ENCODE data around the gene TM7SF2. TPM values are rescaled to one million over a fixed set of nuclear protein-coding genes. Genes with fewer than 3 reads are reported as not detected.
A peak's percentile ranks its signal among the peaks of the same experiment; 100 is the strongest.

Gene TM7SF2
- total and polyA plus RNA-seq, 7 experiments from 2014 or later, result 15.0 to 37.8 (median 22.6) TPM

- ATAC-seq, result peak; percentile 94
These were observed 39.0 kb downstream of the TM7SF2 start for GRCh38 chr11:65150509-65151299.

GRCh38 chr11:65151331-65151899, 39.7 kb downstream of the TM7SF2 start:
- Histone ChIP-seq H3K27me3 (ENCODE audit: control insufficient read depth in 2 of 2, insufficient read depth in 2 of 2, low read length in 2 of 2) (no peaks in the 10 kb centered on the region), H3K4me3 (ENCODE audit: low read length) (no peak overlapping the region), H3K27ac (ENCODE audit: low read depth, low read length) (no peak overlapping the region), H3K4me1 (ENCODE audit: control insufficient read depth in 2 of 2, insufficient read depth in 2 of 2, low read length in 2 of 2) (no peaks in the 10 kb centered on the region), H3K36me3 (ENCODE audit: control insufficient read depth in 2 of 3, insufficient read depth in 3 of 3, low read length in 3 of 3) (no peaks in the 10 kb centered on the region), H3K9me3 (ENCODE audit: control insufficient read depth in 2 of 3, low read length in 3 of 3) (no peaks in the 10 kb centered on the region)
- Mint-ChIP-seq H3K36me3 (peaks cover 0 to 3% (median 0%) of the 10 kb centered on the region in 5 donors), H3K27me3 (peaks cover 0 to 4% (median 0%) of the 10 kb centered on the region in 5 donors), H3K4me3 (no peak overlapping the region), H3K9me3 (peaks cover 0 to 1% (median 0%) of the 10 kb centered on the region in 11 donors), H3K27ac (peak overlapping the region in 1 of 9 donors; percentile 53), H3K4me1 (peaks cover 0 to 12% (median 0%) of the 10 kb centered on the region in 7 donors)
- ChIA-PET POLR2A (no interaction called here), CTCF (no interaction called here)
- no peak for DNase-seq
- intact Hi-C loops (cut with micrococcal nuclease), result no loop called here
- no peak for ATAC-seq

More at GRCh38 chr11:65150509-65151299, 39.0 kb downstream of the TM7SF2 start:
- no peak for DNase-seq
- intact Hi-C loops (cut with micrococcal nuclease), result no loop called here
- no peaks in the 10 kb centered on the region for H3K4me1 ChIP-seq (ENCODE audit: control insufficient read depth in 2 of 2, insufficient read depth in 2 of 2, low read length in 2 of 2)
- H3K9me3 ChIP-seq (ENCODE audit: control insufficient read depth in 2 of 3, low read length in 3 of 3), result no peaks in the 10 kb centered on the region
- H3K4me1 Mint-ChIP-seq, result peaks cover 0 to 12% (median 0%) of the 10 kb centered on the region in 7 donors
- no peaks in the 10 kb centered on the region for H3K27me3 ChIP-seq (ENCODE audit: control insufficient read depth in 2 of 2, insufficient read depth in 2 of 2, low read length in 2 of 2)
- ChIA-PET CTCF (no interaction called here), POLR2A (no interaction called here)
- peaks cover 0 to 3% (median 0%) of the 10 kb centered on the region in 5 donors for H3K36me3 Mint-ChIP-seq
- no peak overlapping the region for H3K4me3 Mint-ChIP-seq
- no peak overlapping the region for H3K27ac ChIP-seq (ENCODE audit: low read depth, low read length)
- no peak overlapping the region for H3K4me3 ChIP-seq (ENCODE audit: low read length)
- H3K27me3 Mint-ChIP-seq, result peaks cover 0 to 5% (median 0%) of the 10 kb centered on the region in 5 donors
- H3K36me3 ChIP-seq (ENCODE audit: control insufficient read depth in 2 of 3, insufficient read depth in 3 of 3, low read length in 3 of 3), result no peaks in the 10 kb centered on the region
- H3K27ac Mint-ChIP-seq, result no peak overlapping the region
- peaks cover 0 to 1% (median 0%) of the 10 kb centered on the region in 11 donors for H3K9me3 Mint-ChIP-seq

- Histone ChIP-seq H3K27ac (ENCODE audit: low read depth, low read length) (no peak overlapping the region), H3K4me3 (ENCODE audit: low read length) (no peak overlapping the region), H3K27me3 (ENCODE audit: control insufficient read depth in 2 of 2, insufficient read depth in 2 of 2, low read length in 2 of 2) (no peaks in the 10 kb centered on the region), H3K4me1 (ENCODE audit: control insufficient read depth in 2 of 2, insufficient read depth in 2 of 2, low read length in 2 of 2) (no peaks in the 10 kb centered on the region), H3K36me3 (ENCODE audit: control insufficient read depth in 2 of 3, insufficient read depth in 3 of 3, low read length in 3 of 3) (no peaks in the 10 kb centered on the region), H3K9me3 (ENCODE audit: control insufficient read depth in 2 of 3, low read length in 3 of 3) (no peaks in the 10 kb centered on the region)
- H3K4me3 Mint-ChIP-seq, result no peak overlapping the region
- ChIA-PET POLR2A (interaction anchor here (0.8 kb wide), 1 partner anchor 17 kb away, joined by 3 read pairs; no protein-coding TSS in a partner anchor), CTCF (no interaction called here)
- peaks cover 0 to 4% (median 0%) of the 10 kb centered on the region in 5 donors for H3K27me3 Mint-ChIP-seq
- peaks cover 0 to 3% (median 0%) of the 10 kb centered on the region in 5 donors for H3K36me3 Mint-ChIP-seq
- DNase-seq (no peak), ATAC-seq (no peak)
- H3K4me1 Mint-ChIP-seq, result peaks cover 0 to 12% (median 0%) of the 10 kb centered on the region in 7 donors
- intact Hi-C loops (cut with micrococcal nuclease), result no loop called here
- H3K27ac Mint-ChIP-seq, result no peak overlapping the region
- peaks cover 0 to 1% (median 0%) of the 10 kb centered on the region in 11 donors for H3K9me3 Mint-ChIP-seq
These were observed 40.5 kb downstream of the TM7SF2 start for GRCh38 chr11:65152122-65152521.

- Mint-ChIP-seq H3K9me3 (no peaks in the 10 kb centered on the region), H3K4me3 (no peak overlapping the region), H3K27ac (no peak overlapping the region), H3K27me3 (peaks cover 0 to 13% (median 0%) of the 10 kb centered on the region in 5 donors), H3K4me1 (peaks cover 0 to 12% (median 0%) of the 10 kb centered on the region in 7 donors), H3K36me3 (no peaks in the 10 kb centered on the region)
- ChIA-PET CTCF (no interaction called here), POLR2A (no interaction called here)
- H3K27ac ChIP-seq (ENCODE audit: low read depth, low read length), result no peak overlapping the region
- intact Hi-C loops (cut with micrococcal nuclease), result no loop called here
- H3K9me3 ChIP-seq (ENCODE audit: control insufficient read depth in 2 of 3, low read length in 3 of 3), result no peaks in the 10 kb centered on the region
- DNase-seq (no peak), ATAC-seq (no peak)
- no peaks in the 10 kb centered on the region for H3K27me3 ChIP-seq (ENCODE audit: control insufficient read depth in 2 of 2, insufficient read depth in 2 of 2, low read length in 2 of 2)
- H3K4me1 ChIP-seq (ENCODE audit: control insufficient read depth in 2 of 2, insufficient read depth in 2 of 2, low read length in 2 of 2), result no peaks in the 10 kb centered on the region
- no peaks in the 10 kb centered on the region for H3K36me3 ChIP-seq (ENCODE audit: control insufficient read depth in 2 of 3, insufficient read depth in 3 of 3, low read length in 3 of 3)
- H3K4me3 ChIP-seq (ENCODE audit: low read length), result no peak overlapping the region
These were observed 44.6 kb downstream of the TM7SF2 start for GRCh38 chr11:65156256-65156655.

GRCh38 chr11:65156926-65157325, 45.3 kb downstream of the TM7SF2 start:
- no peaks in the 10 kb centered on the region for H3K27me3 ChIP-seq (ENCODE audit: control insufficient read depth in 2 of 2, insufficient read depth in 2 of 2, low read length in 2 of 2)
- Mint-ChIP-seq H3K4me3 (no peak overlapping the region), H3K9me3 (no peaks in the 10 kb centered on the region), H3K4me1 (peaks cover 0 to 9% (median 0%) of the 10 kb centered on the region in 7 donors), H3K36me3 (no peaks in the 10 kb centered on the region), H3K27me3 (peaks cover 0 to 13% (median 0%) of the 10 kb centered on the region in 5 donors), H3K27ac (peak overlapping the region in 1 of 9 donors; percentile 74)
- H3K36me3 ChIP-seq (ENCODE audit: control insufficient read depth in 2 of 3, insufficient read depth in 3 of 3, low read length in 3 of 3), result no peaks in the 10 kb centered on the region
- ChIA-PET CTCF (no interaction called here), POLR2A (interaction anchor here (0.6 kb wide), 1 partner anchor 38 kb away, joined by 5 read pairs; no protein-coding TSS in a partner anchor)
- intact Hi-C loops (cut with micrococcal nuclease), result no loop called here
- DNase-seq, result no peak
- no peaks in the 10 kb centered on the region for H3K4me1 ChIP-seq (ENCODE audit: control insufficient read depth in 2 of 2, insufficient read depth in 2 of 2, low read length in 2 of 2)
- no peak overlapping the region for H3K4me3 ChIP-seq (ENCODE audit: low read length)
- ATAC-seq, result no peak
- no peak overlapping the region for H3K27ac ChIP-seq (ENCODE audit: low read depth, low read length)
- no peaks in the 10 kb centered on the region for H3K9me3 ChIP-seq (ENCODE audit: control insufficient read depth in 2 of 3, low read length in 3 of 3)

GRCh38 chr11:65157336-65157735, 45.7 kb downstream of the TM7SF2 start:
- ATAC-seq (no peak), DNase-seq (no peak)
- Mint-ChIP-seq H3K4me1 (peaks cover 0 to 5% (median 0%) of the 10 kb centered on the region in 7 donors), H3K9me3 (no peaks in the 10 kb centered on the region), H3K36me3 (no peaks in the 10 kb centered on the region), H3K27me3 (peaks cover 0 to 13% (median 0%) of the 10 kb centered on the region in 5 donors), H3K27ac (no peak overlapping the region), H3K4me3 (no peak overlapping the region)
- ChIA-PET POLR2A (interaction anchor here (0.6 kb wide), 1 partner anchor 39 kb away, joined by 5 read pairs; no protein-coding TSS in a partner anchor), CTCF (no interaction called here)
- H3K4me1 ChIP-seq (ENCODE audit: control insufficient read depth in 2 of 2, insufficient read depth in 2 of 2, low read length in 2 of 2), result no peaks in the 10 kb centered on the region
- H3K36me3 ChIP-seq (ENCODE audit: control insufficient read depth in 2 of 3, insufficient read depth in 3 of 3, low read length in 3 of 3), result no peaks in the 10 kb centered on the region
- H3K4me3 ChIP-seq (ENCODE audit: low read length), result no peak overlapping the region
- intact Hi-C loops (cut with micrococcal nuclease), result no loop called here
- no peak overlapping the region for H3K27ac ChIP-seq (ENCODE audit: low read depth, low read length)
- H3K27me3 ChIP-seq (ENCODE audit: control insufficient read depth in 2 of 2, insufficient read depth in 2 of 2, low read length in 2 of 2), result no peaks in the 10 kb centered on the region
- H3K9me3 ChIP-seq (ENCODE audit: control insufficient read depth in 2 of 3, low read length in 3 of 3), result no peaks in the 10 kb centered on the region
